Activated CD4-positive, alpha-beta T cell treated with anti-CD3 and anti-CD28 coated beads, Interleukin-2, amount 50 U/mL, for 24 hours (primary cell): ENCODE data around the gene RRP8.

Source experiments
- DNase-seq, 2 donors: peaks; one replicate each; pipeline ENCODE4 v3.0.0-alpha.2; 2020; ENCODE audit warnings: low read depth in 1 of 2, low spot score in 1 of 2

The RRP8 gene

DNA sequence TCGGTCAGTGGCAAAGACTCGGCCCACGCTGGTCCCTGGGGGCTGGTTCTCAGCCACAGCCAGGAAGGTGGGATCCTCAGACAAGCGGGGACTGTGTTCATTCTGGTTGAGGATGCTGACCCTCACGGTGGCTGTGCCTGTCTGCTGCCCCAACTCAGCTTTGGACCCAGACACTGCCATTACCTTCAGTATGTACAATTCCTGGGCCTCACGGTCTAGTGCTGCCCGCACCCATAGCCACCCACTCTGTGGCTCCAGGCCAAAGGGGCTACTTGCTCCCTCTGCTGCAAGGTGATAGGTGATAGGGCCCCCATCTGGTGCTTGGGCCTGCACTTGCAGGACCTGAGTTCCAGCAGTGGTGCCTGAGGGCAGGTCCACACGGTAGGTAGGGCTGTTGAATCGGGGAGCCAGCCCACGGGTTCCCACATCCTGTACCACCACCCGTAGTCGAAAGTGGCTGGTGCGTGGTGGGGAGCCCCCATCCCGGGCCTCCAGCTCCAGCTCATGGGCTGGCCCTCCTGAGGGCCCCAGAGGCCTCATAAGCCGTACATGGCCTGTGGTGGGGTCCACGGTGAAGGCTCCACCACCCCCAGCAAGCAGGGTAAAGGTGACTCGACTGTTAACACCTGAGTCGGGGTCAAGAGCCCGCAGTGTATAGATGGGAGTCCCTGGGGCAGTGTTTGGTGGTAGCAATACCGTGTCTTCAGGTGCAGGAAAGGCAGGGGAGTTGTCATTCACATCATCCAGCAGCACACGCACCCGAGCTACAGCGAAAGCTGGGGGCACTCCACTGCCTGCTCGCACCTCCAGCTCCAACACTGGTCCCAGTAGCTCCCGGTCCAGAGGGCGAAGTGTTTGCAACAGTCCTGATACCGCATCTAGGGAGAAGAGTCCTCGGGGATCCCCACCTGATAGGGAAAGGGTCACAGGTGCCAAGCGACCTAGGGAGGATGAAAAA, 29.0 kb upstream of the RRP8 start:
- no peak for DNase-seq

GRCh38 chr11:6631361-6631890, 28.0 kb upstream of the RRP8 start:
- DNase-seq = no peak

- no peak for DNase-seq
Measured at GRCh38 chr11:6630632-6631291, 27.3 kb upstream of the RRP8 start.

GRCh38 chr11:6629892-6630631, 26.6 kb upstream of the RRP8 start:
- no peak for DNase-seq

DNA sequence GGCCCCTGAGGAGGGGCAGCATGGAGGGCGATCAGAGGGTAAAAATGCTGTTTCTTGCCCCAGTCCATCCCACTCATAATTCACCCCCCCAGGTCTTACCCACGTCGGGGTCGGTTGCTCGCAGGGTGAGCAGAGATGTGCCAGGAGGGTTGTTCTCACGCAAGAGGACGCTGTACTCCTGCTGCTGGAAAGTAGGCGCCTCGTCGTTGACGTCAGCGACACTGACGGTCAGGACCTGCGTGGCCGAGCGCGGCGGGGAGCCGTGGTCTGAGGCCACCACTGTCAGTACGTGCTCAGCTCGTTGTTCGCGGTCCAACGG, 26.1 kb upstream of the RRP8 start:
- DNase-seq = no peak

GRCh38 chr11:6628526-6628925, 25.1 kb upstream of the RRP8 start:
- no peak for DNase-seq

- no peak for DNase-seq
Measured at GRCh38 chr11:6627762-6628241, 24.4 kb upstream of the RRP8 start.

- DNase-seq = no peak
Measured at GRCh38 chr11:6626971-6627761, 23.8 kb upstream of the RRP8 start.

DNA sequence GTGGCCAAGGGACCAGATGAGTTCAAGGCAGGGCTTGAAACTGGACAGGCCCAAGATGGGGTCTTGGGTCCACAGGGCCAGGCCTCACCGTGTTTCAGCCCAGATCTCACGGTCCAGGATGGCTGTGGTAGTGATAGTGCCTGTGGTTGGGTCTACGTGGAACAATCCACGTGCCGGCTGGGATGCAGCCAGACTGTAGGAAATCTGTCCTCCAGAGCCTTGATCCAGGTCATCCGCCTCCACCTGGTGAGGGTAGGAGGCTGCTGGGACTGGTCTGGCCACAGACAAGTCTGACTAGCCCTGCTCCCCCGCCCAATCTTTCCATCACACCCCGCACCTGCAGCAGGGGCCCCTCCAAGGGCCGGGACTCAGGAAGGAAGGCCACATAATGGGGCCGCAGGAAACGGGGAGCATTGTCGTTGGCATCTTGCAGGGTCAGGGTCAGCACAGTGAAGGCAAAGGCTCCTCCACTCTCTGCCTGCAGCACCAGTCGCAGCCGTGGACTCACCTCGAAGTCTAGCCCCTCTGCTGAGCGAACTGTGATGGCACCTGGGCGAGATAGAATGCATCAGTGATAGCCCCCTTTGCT, 22.5 kb upstream of the RRP8 start:
- no peak for DNase-seq

GRCh38 chr11:6625156-6625831, 21.9 kb upstream of the RRP8 start:
- DNase-seq = no peak

DNA sequence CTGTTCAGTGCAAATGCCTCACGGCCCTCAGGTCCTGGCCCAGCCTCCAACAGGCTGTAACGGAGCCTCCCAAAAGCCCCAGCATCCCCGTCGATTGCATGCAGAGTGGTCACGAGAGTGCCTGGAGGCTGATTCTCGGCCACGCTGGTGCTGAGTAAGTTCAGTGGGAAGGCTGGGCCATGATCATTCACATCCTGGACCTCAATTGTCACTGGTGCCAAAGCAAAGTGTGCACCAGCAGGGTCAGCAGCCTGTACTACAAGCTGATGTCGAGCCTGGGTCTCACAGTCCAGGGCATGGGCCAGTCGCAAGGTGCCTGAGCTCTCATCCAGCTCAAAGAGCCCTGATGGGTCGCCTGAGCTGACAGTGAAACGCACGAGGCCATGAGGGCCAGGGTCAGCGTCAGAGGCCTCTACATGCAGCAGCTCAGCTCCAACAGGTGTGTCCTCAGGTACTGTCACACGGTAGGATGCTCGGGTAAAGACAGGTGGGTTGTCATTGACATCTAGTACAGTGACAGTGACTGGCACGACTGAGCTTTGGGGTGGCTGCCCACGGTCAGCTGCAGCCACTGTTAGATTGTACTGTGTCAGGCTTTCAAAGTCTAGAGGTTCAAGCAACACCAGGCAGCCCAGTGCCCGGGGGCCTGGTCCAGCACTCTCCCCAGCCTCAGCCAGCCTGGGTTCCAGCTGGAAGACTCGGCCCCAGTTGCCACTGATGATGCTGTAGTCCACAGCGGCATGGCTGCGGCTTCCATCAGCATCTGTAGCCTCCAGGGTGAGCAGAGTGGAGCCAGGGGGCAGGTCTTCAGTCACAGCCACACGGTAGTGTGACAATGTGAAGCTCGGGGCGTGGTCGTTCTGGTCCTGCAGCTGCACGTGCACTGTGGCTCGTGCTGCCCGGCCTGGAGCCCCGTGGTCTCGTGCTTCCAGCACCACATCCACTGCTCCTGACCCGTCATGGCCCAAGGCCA, 20.3 kb upstream of the RRP8 start:
- DNase-seq = no peak

DNA sequence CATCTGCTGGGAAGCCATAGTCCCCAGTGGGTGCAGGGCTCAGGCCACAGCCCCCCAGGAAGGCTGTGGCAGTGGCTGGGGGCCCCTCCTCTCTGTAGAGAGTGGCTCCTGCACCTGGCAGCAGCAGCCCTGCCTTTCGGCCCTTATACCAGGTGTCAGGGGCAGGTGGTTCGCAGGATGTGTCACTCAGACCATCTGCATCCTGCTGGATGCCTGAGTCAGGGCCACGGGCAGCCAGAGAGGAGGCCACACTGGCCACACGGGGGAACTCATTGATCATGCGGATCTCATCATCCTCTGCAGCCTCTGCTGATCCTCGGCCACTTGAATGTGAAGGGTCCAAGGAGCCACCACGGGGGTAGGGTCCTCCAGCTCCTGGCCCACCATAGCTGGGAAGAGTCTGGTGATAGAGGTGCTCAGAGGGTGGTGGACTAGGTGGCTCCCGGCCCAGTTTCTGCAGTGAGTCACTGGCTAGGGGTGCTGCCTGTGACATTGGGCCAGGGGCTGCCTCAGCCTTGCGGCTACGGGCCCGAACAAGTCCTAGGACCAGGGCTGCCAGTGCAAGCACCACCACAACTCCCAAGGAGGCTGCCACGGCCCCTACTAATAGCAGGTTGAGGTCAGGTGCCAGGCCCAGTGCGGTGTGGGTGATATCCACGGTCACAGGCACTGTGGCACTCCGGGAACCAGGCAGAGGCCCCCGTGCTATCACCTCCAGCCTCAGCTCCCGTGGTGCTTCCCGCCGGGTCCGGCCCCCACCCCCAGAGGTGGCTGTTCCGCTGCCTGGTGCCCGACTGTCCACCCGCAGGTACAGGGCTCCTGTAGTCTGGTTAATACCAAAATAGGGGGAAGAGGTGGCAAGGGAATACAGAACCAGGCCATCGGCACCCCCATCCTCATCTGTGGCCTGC, 19.1 kb upstream of the RRP8 start:
- no peak for DNase-seq

DNA sequence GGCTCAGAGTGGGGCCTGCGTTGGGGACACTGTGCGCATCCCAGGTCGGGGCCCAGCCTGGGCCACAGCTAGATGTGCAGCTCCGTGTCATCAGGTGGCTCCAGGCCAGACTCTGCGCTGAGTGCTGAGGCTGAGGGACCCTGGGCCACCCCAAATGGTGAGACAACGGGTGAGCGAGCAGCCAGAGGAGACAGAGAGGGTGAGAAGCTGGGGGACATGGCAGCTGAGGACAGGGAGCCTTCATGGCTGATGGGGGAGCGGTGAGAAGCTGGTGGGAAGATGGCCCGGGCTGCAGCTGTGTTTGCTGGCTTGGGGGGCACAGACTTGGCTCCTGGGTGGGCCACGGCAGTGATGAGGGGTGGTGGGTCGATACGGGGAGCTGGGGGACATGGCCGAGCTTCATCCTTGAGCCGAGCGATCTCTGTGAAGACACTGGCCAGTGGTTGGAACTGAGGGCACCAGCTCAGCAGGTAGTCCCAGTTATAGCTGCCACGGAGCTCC, 18.3 kb upstream of the RRP8 start:
- no peak for DNase-seq

- DNase-seq = no peak
Measured at GRCh38 chr11:6620636-6621035, 17.2 kb upstream of the RRP8 start.

- DNase-seq = peak; percentile 78 to 89
Measured at GRCh38 chr11:6619004-6619745, 15.8 kb upstream of the RRP8 start, which contains the start of gene TPP1. TPP1 (minus strand) TSS chr11:6619422; CDS start chr11:6619400, 22 bp downstream.
